Stimulated activated CD8-positive, alpha-beta memory T cell treated with anti-CD3 and anti-CD28 coated beads, Interleukin-15, amount 100 ng/mL, for 24 hours (primary cell): ENCODE measurements around the gene MSLN.
"Not testable (repeated sequence)": the region's sequence is repeated elsewhere in the genome, so short reads cannot be mapped to it uniquely, and the experiment has no call there.

Experiments used
- DNase-seq: peaks from one replicate; pipeline ENCODE4 v3.0.0-alpha.2; 2020; ENCODE audit warnings: low read depth

The MSLN gene

DNA sequence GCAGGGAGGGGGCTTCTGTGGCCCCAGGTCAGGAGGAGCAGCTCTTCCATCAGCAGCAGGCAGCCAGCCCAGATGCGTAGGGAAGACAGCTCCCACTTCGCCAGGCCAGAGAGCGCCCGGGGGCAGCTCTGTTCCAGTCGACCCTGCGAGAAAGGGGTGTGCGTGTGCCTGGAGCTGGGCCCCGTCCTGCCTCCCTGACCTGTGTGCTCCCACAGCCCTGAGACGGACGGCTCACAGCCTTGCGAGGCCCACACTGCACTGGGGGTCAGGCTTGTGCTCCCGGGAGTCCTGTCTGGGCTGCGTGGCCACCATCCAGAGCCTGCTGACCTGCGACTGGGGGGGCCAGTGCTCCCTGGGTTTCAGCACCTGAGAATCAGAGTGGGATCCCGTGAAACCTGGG is 469 bp upstream of the MSLN start:
- DNase-seq, result no peak

- no peak for DNase-seq
Observed at GRCh38 chr16:761625-762513, 1.3 kb downstream of the MSLN start.

DNA sequence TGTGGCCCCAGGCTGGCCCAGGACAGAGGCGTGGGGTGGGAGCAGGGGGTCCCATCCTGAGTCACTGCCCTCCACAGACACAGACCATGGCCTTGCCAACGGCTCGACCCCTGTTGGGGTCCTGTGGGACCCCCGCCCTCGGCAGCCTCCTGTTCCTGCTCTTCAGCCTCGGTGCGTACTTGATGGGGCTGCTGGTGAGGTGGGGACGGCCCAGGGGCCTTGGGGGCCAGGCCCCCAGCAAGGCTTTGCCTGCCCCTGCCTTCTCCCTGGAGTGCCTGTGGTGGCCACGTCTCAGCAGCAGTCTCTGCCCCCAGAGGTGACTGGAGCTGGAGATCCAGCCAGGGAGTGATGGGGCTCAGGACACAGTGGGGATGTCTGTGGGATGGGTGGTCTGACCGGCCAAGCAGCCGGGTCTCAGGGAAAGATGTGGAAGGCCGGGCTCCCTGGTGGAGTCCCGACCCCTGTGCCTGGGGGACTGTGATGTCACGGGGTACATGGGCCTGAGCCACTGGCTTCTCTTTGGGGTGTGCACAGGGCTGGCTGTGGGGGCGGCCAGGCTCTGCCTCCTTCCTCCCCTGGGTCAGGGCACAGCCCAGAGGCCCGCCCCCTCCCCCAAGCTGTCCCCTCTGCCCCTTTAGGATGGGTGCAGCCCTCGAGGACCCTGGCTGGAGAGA is 2.2 kb downstream of the MSLN start:
- DNase-seq, result no peak

DNA sequence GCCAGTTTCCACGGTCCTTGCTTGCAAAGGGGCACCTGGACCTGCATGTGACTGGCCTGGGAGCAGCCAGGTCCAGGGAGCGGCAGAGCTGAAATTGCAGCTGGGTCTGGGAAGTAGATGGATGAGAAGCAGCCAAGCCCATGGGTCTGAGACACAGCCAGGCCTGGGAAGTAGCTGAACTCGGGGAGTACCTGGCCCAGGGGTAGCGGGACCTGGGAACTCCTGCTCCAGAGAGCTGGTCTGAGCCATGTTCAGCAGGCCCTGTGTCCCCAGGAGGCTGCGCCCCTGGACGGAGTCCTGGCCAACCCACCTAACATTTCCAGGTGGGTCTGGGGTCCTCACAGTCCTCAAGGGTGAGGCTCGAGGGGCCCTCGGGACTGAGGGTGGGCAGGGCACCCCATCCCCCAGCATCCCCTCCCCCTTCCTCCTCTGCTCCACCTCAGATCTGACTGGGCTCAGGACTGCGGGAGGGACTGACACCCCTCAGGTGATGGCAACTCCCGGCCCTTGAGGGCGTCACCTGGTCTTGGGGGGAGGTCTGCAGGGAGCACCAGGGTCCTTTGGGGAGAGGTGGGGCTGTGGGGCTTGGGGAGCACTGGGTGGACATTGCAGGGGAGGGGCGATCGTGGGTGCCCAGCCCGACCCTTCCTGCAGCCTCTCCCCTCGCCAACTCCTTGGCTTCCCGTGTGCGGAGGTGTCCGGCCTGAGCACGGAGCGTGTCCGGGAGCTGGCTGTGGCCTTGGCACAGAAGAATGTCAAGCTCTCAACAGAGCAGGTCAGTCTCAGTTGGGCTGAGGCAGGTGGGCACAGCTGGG is 3.0 kb downstream of the MSLN start:
- DNase-seq, result no peak

GRCh38 chr16:764184-764750 is 3.7 kb downstream of the MSLN start:
- no peak for DNase-seq

GRCh38 chr16:764848-765487 is 4.4 kb downstream of the MSLN start:
- no peak for DNase-seq

DNA sequence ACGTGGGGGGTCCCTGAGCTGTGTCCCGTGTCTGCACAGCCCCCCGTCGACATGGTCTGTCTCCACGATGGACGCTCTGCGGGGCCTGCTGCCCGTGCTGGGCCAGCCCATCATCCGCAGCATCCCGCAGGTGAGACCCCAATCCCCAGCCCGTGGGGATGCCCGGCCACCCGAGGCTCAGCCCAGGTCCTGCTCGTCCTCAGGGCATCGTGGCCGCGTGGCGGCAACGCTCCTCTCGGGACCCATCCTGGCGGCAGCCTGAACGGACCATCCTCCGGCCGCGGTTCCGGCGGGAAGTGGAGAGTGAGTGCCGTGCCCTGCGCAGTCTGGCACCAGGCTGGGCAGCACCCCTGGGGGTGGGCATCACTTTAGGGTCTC is 4.9 kb downstream of the MSLN start:
- no peak for DNase-seq

- DNase-seq, result no peak
Observed at GRCh38 chr16:766008-766819, 5.7 kb downstream of the MSLN start.

DNA sequence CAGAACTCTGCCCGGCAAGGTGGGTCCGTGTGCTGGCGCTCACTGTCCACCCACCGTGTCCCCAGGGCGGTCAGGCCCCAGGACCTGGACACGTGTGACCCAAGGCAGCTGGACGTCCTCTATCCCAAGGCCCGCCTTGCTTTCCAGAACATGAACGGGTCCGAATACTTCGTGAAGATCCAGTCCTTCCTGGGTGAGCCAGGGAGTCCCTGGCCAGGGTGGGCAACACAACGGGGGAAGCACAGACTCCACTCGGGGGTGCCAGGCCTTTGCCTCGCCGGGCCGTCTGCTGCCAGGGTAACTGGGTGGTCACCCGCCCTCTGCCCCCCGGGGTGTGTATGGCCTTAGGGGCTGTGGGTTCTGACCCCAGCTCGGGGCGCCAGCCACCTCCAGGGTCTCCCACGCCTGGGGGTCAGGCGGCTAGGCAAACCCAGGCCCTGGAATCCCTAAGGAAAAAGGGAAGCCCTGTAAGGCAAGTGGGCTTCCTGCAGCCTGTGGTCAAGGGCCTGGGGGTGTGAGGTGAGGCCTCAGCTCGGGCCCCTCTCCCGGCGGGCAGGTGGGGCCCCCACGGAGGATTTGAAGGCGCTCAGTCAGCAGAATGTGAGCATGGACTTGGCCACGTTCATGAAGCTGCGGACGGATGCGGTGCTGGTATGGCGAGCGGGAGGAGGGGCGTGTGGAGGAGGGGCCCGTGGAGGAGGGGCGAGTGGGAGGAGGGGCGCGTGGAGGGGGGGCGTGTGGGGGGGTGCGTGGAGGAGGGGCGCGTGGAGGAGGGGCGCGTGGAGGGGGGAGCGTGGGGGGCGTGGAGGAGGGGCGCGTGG is 6.5 kb downstream of the MSLN start:
- DNase-seq, result no peak

- no peak for DNase-seq
Observed at GRCh38 chr16:767743-768235, 7.3 kb downstream of the MSLN start.

- no peak for DNase-seq
Observed at GRCh38 chr16:768428-768827, 7.9 kb downstream of the MSLN start.

- DNase-seq, result no peak
Observed at GRCh38 chr16:769184-769784, 8.8 kb downstream of the MSLN start.

DNA sequence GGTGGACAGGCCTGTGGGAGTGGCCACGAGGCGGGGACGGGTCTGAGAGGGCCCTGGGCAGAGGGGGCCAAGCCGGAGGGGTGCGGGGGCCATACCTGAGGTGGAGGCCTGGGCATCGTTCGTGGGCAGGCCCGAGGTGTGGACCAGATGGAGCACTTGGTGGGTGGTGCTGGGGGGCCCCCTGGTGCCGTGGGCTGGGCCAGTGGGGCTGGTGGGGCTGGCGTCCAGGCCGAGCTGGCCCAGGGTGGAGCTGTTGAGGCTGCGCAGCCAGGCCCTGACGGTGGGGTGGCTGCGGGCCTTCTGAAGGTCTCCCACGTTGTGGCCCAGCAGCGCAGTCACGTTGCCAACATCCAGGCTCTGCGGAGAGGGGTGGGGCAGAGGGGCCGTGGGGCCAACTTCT is 9.4 kb downstream of the MSLN start:
- no peak for DNase-seq

DNA sequence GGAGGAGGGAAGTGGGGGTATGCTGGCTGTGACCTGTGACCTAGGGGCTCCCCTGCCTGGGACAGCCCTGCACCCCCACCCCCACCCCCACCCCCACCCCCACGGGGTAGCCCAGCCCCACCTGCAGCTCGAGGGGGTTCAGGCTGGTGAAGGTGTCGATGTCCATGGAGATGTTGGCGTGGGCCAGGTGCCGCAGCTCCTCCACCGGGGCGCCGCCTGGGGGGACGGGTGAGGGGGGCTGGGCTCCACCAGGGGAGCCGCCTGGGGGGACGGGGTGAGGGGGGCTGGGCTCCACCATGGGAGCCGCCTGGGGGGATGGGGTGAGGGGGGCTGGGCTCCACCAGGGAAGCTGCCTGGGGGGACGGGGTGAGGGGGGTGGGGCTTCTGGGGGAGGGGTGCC is 9.9 kb downstream of the MSLN start:
- DNase-seq, result no peak

DNA sequence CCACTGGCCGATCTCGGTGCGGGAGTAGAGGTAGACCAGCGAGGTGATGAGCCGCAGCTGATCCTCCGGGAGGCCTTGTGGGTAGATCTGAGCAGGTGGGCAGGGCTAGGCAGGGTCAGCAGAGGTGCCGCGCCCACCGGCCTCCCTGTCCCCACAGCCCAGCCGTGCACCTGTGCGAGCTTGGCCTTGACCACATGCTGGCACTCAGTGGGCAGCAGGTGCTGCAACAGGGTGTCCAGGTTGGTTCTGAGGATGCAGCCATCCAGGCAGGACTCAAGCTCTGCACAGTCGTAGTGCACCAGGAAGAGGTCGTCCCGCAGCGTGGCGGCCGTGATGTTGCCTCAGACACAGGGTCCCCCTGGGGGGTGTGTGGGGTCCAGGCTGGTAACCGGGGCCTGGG is 12.4 kb downstream of the MSLN start:
- DNase-seq, result no peak

- DNase-seq, result no peak
Observed at GRCh38 chr16:774086-775001, 13.8 kb downstream of the MSLN start.

GRCh38 chr16:775236-775796 is 14.8 kb downstream of the MSLN start:
- DNase-seq, result no peak

DNA sequence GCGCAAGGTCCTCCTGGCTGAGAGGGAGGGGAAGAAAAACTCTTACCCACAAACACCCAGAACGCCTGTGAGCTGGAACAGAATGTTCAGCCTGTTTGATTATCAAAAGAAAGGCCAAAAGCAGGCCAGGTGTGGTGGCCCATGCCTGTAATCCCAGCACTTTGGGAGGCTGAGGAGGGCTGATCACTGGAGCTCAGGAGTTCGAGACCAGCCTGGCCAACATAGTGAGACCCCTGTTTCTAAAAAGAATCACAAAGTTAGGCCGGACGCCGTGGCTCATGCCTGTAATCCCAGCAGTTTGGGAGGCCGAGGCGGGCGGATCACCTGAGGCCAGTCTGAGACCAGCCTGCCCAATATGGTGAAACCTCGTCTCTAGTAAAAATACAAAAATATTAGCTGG is 15.8 kb downstream of the MSLN start:
- not testable (repeated sequence) for DNase-seq
